Measurements from ENCODE around the gene GYPE.
"Not testable (repeated sequence)": the region's sequence is repeated elsewhere in the genome, so short reads cannot be mapped to it uniquely, and the experiment has no call there.

GYPE gene

GRCh38 chr4:143905440-143905839, at the start of gene GYPE:
GYPE (minus strand) TSS chr4:143905559; CDS start chr4:143905507, 52 bp downstream.
- DNase-seq; in situ Hi-C loops (cut with MboI; ENCODE audit: low pct_unique_long_range_greater_than_20kb, low sequenced_read_pairs): not testable (repeated sequence)

- in situ Hi-C loops (cut with MboI; ENCODE audit: low pct_unique_long_range_greater_than_20kb, low sequenced_read_pairs); DNase-seq: not testable (repeated sequence)
Observed at GRCh38 chr4:143951458-143951972, 46.2 kb upstream of the GYPE start.

GRCh38 chr4:143950967-143951366, 45.6 kb upstream of the GYPE start:
- DNase-seq; in situ Hi-C loops (cut with MboI; ENCODE audit: low pct_unique_long_range_greater_than_20kb, low sequenced_read_pairs): not testable (repeated sequence)

GRCh38 chr4:143950185-143950584, 44.8 kb upstream of the GYPE start:
- DNase-seq, result peak; percentile 7
- in situ Hi-C loops (cut with MboI; ENCODE audit: low pct_unique_long_range_greater_than_20kb, low sequenced_read_pairs), result not testable (repeated sequence)

- DNase-seq; in situ Hi-C loops (cut with MboI; ENCODE audit: low pct_unique_long_range_greater_than_20kb, low sequenced_read_pairs): not testable (repeated sequence)
Observed at GRCh38 chr4:143947493-143947892, 42.1 kb upstream of the GYPE start.

- DNase-seq; in situ Hi-C loops (cut with MboI; ENCODE audit: low pct_unique_long_range_greater_than_20kb, low sequenced_read_pairs): not testable (repeated sequence)
Observed at GRCh38 chr4:143940708-143941107, 35.3 kb upstream of the GYPE start.

- DNase-seq, result no peak
- in situ Hi-C loops (cut with MboI; ENCODE audit: low pct_unique_long_range_greater_than_20kb, low sequenced_read_pairs), result no loop called here
Observed at GRCh38 chr4:143939528-143939927, 34.2 kb upstream of the GYPE start.

- in situ Hi-C loops (cut with MboI; ENCODE audit: low pct_unique_long_range_greater_than_20kb, low sequenced_read_pairs); DNase-seq: not testable (repeated sequence)
Observed at GRCh38 chr4:143938890-143939289, 33.5 kb upstream of the GYPE start.

GRCh38 chr4:143921181-143921580, 15.8 kb upstream of the GYPE start:
- no peak for DNase-seq
- in situ Hi-C loops (cut with MboI; ENCODE audit: low pct_unique_long_range_greater_than_20kb, low sequenced_read_pairs), result no loop called here

- in situ Hi-C loops (cut with MboI; ENCODE audit: low pct_unique_long_range_greater_than_20kb, low sequenced_read_pairs); DNase-seq: not testable (repeated sequence)
Observed at GRCh38 chr4:143916485-143916884, 11.1 kb upstream of the GYPE start.

GRCh38 chr4:143912478-143912877, 7.1 kb upstream of the GYPE start:
- in situ Hi-C loops (cut with MboI; ENCODE audit: low pct_unique_long_range_greater_than_20kb, low sequenced_read_pairs), result not testable (repeated sequence)

GRCh38 chr4:143911528-143912417, 6.4 kb upstream of the GYPE start:
- peak; percentile 18 for DNase-seq
- in situ Hi-C loops (cut with MboI; ENCODE audit: low pct_unique_long_range_greater_than_20kb, low sequenced_read_pairs), result not testable (repeated sequence)

More at GRCh38 chr4:143912478-143912877, 7.1 kb upstream of the GYPE start:
- DNase-seq, result not testable (repeated sequence)

GRCh38 chr4:143910906-143911305, 5.5 kb upstream of the GYPE start:
- DNase-seq; in situ Hi-C loops (cut with MboI; ENCODE audit: low pct_unique_long_range_greater_than_20kb, low sequenced_read_pairs): not testable (repeated sequence)

- in situ Hi-C loops (cut with MboI; ENCODE audit: low pct_unique_long_range_greater_than_20kb, low sequenced_read_pairs), result not testable (repeated sequence)
- peak; percentile 61 for DNase-seq
Observed at GRCh38 chr4:143907811-143908210, 2.5 kb upstream of the GYPE start.

- in situ Hi-C loops (cut with MboI; ENCODE audit: low pct_unique_long_range_greater_than_20kb, low sequenced_read_pairs), result not testable (repeated sequence)
Observed at GRCh38 chr4:143904431-143904830, 928 bp downstream of the GYPE start.

GRCh38 chr4:143890323-143890722, 15.0 kb downstream of the GYPE start:
- DNase-seq; in situ Hi-C loops (cut with MboI; ENCODE audit: low pct_unique_long_range_greater_than_20kb, low sequenced_read_pairs): not testable (repeated sequence)

More at GRCh38 chr4:143904431-143904830, 928 bp downstream of the GYPE start:
- DNase-seq, result not testable (repeated sequence)

GRCh38 chr4:143888189-143888588, 17.2 kb downstream of the GYPE start:
- DNase-seq; in situ Hi-C loops (cut with MboI; ENCODE audit: low pct_unique_long_range_greater_than_20kb, low sequenced_read_pairs): not testable (repeated sequence)

GRCh38 chr4:143884965-143885364, 20.4 kb downstream of the GYPE start:
- in situ Hi-C loops (cut with MboI; ENCODE audit: low pct_unique_long_range_greater_than_20kb, low sequenced_read_pairs), result not testable (repeated sequence)

GRCh38 chr4:143883529-143883928, 21.8 kb downstream of the GYPE start:
- in situ Hi-C loops (cut with MboI; ENCODE audit: low pct_unique_long_range_greater_than_20kb, low sequenced_read_pairs), result no loop called here
- no peak for DNase-seq

More at GRCh38 chr4:143884965-143885364, 20.4 kb downstream of the GYPE start:
- not testable (repeated sequence) for DNase-seq

- DNase-seq, result peak; percentile 4
- in situ Hi-C loops (cut with MboI; ENCODE audit: low pct_unique_long_range_greater_than_20kb, low sequenced_read_pairs), result no loop called here
Observed at GRCh38 chr4:143882892-143883291, 22.5 kb downstream of the GYPE start.
